ENCODE data around the gene DCP1A. TPM values are rescaled to one million over a fixed set of nuclear protein-coding genes. Genes with fewer than 3 reads are reported as not detected.

Gene DCP1A
- total RNA-seq, 1 experiment from 2014 or later = 12.7 TPM

GRCh38 chr3:53256704-53257055 is 90.7 kb downstream of the DCP1A start:
- no peak overlapping the region for H3K4me3 ChIP-seq (ENCODE audit: low read length)
- no peaks in the 10 kb centered on the region for H3F3A ChIP-seq (ENCODE audit: low read length, unreplicated experiment)
- no peaks in the 10 kb centered on the region for H3K27me3 ChIP-seq (ENCODE audit: low read length)
- no peak overlapping the region for H3K9ac ChIP-seq (ENCODE audit: low read length)
- no peak for TF ChIP-seq EZH2 (IDR thresholded peaks at IDR 0.05; ENCODE audit: low read length, unreplicated experiment)
- TF ChIP-seq CTCF (conservative IDR thresholded peaks at IDR 0.05; ENCODE audit: low read depth, low read length) = no peak
- TF ChIP-seq EZH2phosphoT487 (IDR thresholded peaks at IDR 0.05; ENCODE audit: borderline replicate concordance, low read length) = no peak
- H3K4me2 ChIP-seq (ENCODE audit: low read length) = no peak overlapping the region
- H3K79me2 ChIP-seq (ENCODE audit: low read length) = peaks cover 44% of the 10 kb centered on the region
- H3K36me3 ChIP-seq (ENCODE audit: low read depth, low read length) = peaks cover 11% of the 10 kb centered on the region
- CTCF ChIA-PET = no interaction called here
- no peaks in the 10 kb centered on the region for H3K9me3 ChIP-seq (ENCODE audit: low read length)
- no TSS peak for BruUV-seq (replicated peaks)
- H4K20me1 ChIP-seq (ENCODE audit: low read length) = peaks cover 34% of the 10 kb centered on the region
- no peak overlapping the region for H3K27ac ChIP-seq (ENCODE audit: low read length)
- DNase-seq (no peak), ATAC-seq (no peak)
- no peaks in the 10 kb centered on the region for H3K9me2 ChIP-seq (replicated peaks; ENCODE audit: low read length)
- intact Hi-C loops (cut with micrococcal nuclease) = loop anchor here (5.0 kb wide), 1 partner anchor 91 kb away; the partner anchor contains the start of gene DCP1A
- POLR2A ChIA-PET (ENCODE audit: unreplicated experiment) = no interaction called here
- no peak overlapping the region for H2AFZ ChIP-seq (ENCODE audit: low read length)
- H3K4me1 ChIP-seq (ENCODE audit: insufficient read depth, low read length) = peaks cover 26% of the 10 kb centered on the region

DNA sequence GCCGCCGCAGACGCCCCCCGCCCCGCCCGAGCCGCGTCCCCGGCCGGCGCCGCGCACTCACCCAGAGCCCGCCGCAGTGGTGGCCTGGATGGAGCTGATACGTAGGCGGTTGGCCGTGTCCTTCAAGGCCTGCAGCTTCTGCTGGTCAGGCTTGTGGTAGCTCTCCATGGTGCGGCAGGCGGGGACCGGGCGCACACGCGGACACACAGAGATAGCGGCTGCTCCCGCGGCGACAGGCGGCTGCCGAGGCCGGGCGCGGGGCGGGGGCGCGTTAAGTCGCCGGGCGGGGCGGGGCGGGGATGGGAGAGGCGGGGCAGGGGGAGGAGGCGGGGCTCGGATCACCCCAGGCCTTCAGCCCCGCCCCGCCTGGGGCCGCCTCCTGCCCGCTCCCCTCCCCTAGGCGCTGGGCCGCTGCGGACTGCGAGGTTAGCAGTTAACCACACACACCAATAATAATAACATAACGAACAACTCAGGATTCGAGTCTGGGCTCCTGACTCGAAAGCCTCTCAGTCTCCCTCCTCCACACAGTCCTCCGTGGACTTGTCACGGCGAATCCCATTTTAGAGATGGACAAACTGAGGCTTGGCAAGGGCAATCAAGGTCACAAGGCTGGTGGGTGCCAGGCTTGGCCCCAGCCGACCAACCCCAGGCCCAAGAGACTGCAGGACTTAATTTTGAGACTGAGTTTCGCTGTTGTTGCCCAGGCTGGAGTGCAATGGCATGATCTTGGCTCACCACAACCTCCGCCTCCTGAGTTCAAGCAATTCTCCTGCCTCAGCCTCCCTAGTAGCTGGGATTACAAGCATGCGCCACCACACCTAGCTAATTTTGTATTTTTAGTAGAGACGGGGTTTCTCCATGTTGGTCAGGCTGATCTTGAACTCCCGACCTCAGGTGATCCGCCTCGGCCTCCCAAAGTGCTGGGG is 91.3 kb downstream of the DCP1A start, which contains the start of gene TKT:
Gene TKT (minus strand): TSS at position 248 of the 929 bp plus-strand sequence. CDS start 80 bp downstream, at position 168.
- Histone ChIP-seq H3K27me3 (ENCODE audit: low read length) (no peaks in the 10 kb centered on the region), H3K4me2 (ENCODE audit: low read length) (peak within 1 kb of the TSS; percentile 88), H3F3A (ENCODE audit: low read length, unreplicated experiment) (no peaks in the 10 kb centered on the region), H3K4me1 (ENCODE audit: insufficient read depth, low read length) (peaks cover 30% of the 10 kb centered on the region), H2AFZ (ENCODE audit: low read length) (peak within 1 kb of the TSS; percentile 60), H3K4me3 (ENCODE audit: low read length) (peak within 1 kb of the TSS; percentile 96), H4K20me1 (ENCODE audit: low read length) (peaks cover 41% of the 10 kb centered on the region), H3K9ac (ENCODE audit: low read length) (peak within 1 kb of the TSS; percentile 90), H3K27ac (ENCODE audit: low read length) (peak within 1 kb of the TSS; percentile 50), H3K79me2 (ENCODE audit: low read length) (peaks cover 50% of the 10 kb centered on the region), H3K9me2 (replicated peaks; ENCODE audit: low read length) (no peaks in the 10 kb centered on the region), H3K36me3 (ENCODE audit: low read depth, low read length) (peaks cover 15% of the 10 kb centered on the region), H3K9me3 (ENCODE audit: low read length) (no peaks in the 10 kb centered on the region)
- CTCF ChIA-PET = no interaction called here
- intact Hi-C loops (cut with micrococcal nuclease) = loop anchor here (2.0 to 5.0 kb wide), 2 partner anchors 17 to 91 kb away; partner anchors contain the start of gene DCP1A
- TF ChIP-seq CTCF (conservative IDR thresholded peaks at IDR 0.05; ENCODE audit: low read depth, low read length) (no peak), EZH2phosphoT487 (IDR thresholded peaks at IDR 0.05; ENCODE audit: borderline replicate concordance, low read length) (no peak), EZH2 (IDR thresholded peaks at IDR 0.05; ENCODE audit: low read length, unreplicated experiment) (no peak)
- DNase-seq = peak; percentile 84
- ATAC-seq = peak; percentile 73
- POLR2A ChIA-PET (ENCODE audit: unreplicated experiment) = no interaction called here
- no TSS peak for BruUV-seq (replicated peaks)

DNA sequence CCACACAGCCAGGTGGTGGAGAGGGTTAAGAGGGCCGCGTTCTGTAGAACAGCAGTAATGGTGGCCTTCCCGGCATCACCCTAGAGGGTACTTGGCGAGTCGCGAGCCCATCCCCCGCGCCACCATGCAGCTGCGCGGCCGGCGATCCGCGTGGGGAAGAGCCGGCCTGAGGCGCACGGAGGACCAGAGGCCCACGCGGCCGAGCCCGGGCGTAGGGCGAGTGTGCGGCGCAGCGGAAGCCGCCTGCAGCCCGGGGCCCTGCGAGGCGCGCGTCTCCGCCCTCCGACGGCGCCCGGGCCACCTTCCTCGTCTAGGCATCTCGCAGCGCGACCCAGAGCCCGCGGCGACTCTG is 91.9 kb downstream of the DCP1A start:
- no TSS peak for BruUV-seq (replicated peaks)
- peaks cover 57% of the 10 kb centered on the region for H3K79me2 ChIP-seq (ENCODE audit: low read length)
- POLR2A ChIA-PET (ENCODE audit: unreplicated experiment) = no interaction called here
- H3K4me3 ChIP-seq (ENCODE audit: low read length) = peak overlapping the region; percentile 96
- H4K20me1 ChIP-seq (ENCODE audit: low read length) = peaks cover 47% of the 10 kb centered on the region
- DNase-seq = no peak
- CTCF ChIA-PET = no interaction called here
- no peaks in the 10 kb centered on the region for H3K9me2 ChIP-seq (replicated peaks; ENCODE audit: low read length)
- intact Hi-C loops (cut with micrococcal nuclease) = loop anchor here (2.0 to 5.0 kb wide), 2 partner anchors 17 to 92 kb away; partner anchors contain the start of gene DCP1A
- peak overlapping the region; percentile 90 for H3K9ac ChIP-seq (ENCODE audit: low read length)
- no peaks in the 10 kb centered on the region for H3K9me3 ChIP-seq (ENCODE audit: low read length)
- peak overlapping the region; percentile 60 for H2AFZ ChIP-seq (ENCODE audit: low read length)
- H3K4me2 ChIP-seq (ENCODE audit: low read length) = peak overlapping the region; percentile 88
- H3F3A ChIP-seq (ENCODE audit: low read length, unreplicated experiment) = no peaks in the 10 kb centered on the region
- H3K27me3 ChIP-seq (ENCODE audit: low read length) = no peaks in the 10 kb centered on the region
- TF ChIP-seq EZH2phosphoT487 (IDR thresholded peaks at IDR 0.05; ENCODE audit: borderline replicate concordance, low read length) (no peak), EZH2 (IDR thresholded peaks at IDR 0.05; ENCODE audit: low read length, unreplicated experiment) (no peak), CTCF (conservative IDR thresholded peaks at IDR 0.05; ENCODE audit: low read depth, low read length) (no peak)
- H3K4me1 ChIP-seq (ENCODE audit: insufficient read depth, low read length) = peaks cover 30% of the 10 kb centered on the region
- peak overlapping the region; percentile 50 for H3K27ac ChIP-seq (ENCODE audit: low read length)
- H3K36me3 ChIP-seq (ENCODE audit: low read depth, low read length) = peaks cover 15% of the 10 kb centered on the region
- ATAC-seq = peak; percentile 41

All from PC-3 (cell line).